ENCODE results near the gene DMKN. TPM values are rescaled to one million over a fixed set of nuclear protein-coding genes. Genes with fewer than 3 reads are reported as not detected.

Gene DMKN
- total and polyA plus RNA-seq, 4 donors: 1.4 to 9.4 (median 2.4) TPM

GRCh38 chr19:35516310-35516709 is 2.9 kb upstream of the DMKN start:
- 91% methylated on average over 3 of the region's 3 CpGs for WGBS
- no peak for DNase-seq (ENCODE audit: low spot score)
- Histone ChIP-seq H3K27me3 (ENCODE audit: control insufficient read depth in 4 of 4, insufficient read depth in 4 of 4, low read length in 3 of 4) (no peaks in the 10 kb centered on the region), H3K4me1 (ENCODE audit: control insufficient read depth in 4 of 4, insufficient read depth in 4 of 4, low read length in 3 of 4) (no peaks in the 10 kb centered on the region), H3K4me3 (ENCODE audit: low read depth in 1 of 3, low read length in 3 of 3) (no peak overlapping the region), H3K27ac (ENCODE audit: low read depth in 1 of 2, low read length in 2 of 2) (no peak overlapping the region), H3K9ac (ENCODE audit: low read depth in 1 of 2, low read length in 2 of 2) (no peak overlapping the region), H3K9me3 (ENCODE audit: control insufficient read depth in 4 of 4, low read length in 3 of 4) (no peaks in the 10 kb centered on the region), H3K36me3 (ENCODE audit: control insufficient read depth in 4 of 4, insufficient read depth in 3 of 4, low read depth in 1 of 4, low read length in 3 of 4) (no peaks in the 10 kb centered on the region)
- TF ChIP-seq EGR1 (IDR thresholded peaks at IDR 0.05; ENCODE audit: low read depth in 2 of 2) (no peak), NR2F2 (IDR thresholded peaks at IDR 0.05) (no peak), GABPA (IDR thresholded peaks at IDR 0.05 in 1 of 2, conservative IDR thresholded peaks at IDR 0.05 in 1 of 2) (no peak), ZBTB33 (IDR thresholded peaks at IDR 0.05) (no peak), HNF4G (IDR thresholded peaks at IDR 0.05) (no peak), RXRA (IDR thresholded peaks at IDR 0.05) (no peak), MAX (IDR thresholded peaks at IDR 0.05) (no peak), FOXA1 (IDR thresholded peaks at IDR 0.05) (no peak), CTCF (IDR thresholded peaks at IDR 0.05; ENCODE audit: low read depth, low read length, missing input control) (no peak), TAF1 (conservative IDR thresholded peaks at IDR 0.05) (no peak)

- peaks cover 0 to 14% (median 7%) of the 10 kb centered on the region in 4 donors for H3K4me1 ChIP-seq (ENCODE audit: control insufficient read depth in 4 of 4, insufficient read depth in 4 of 4, low read length in 3 of 4)
- TF ChIP-seq EGR1 (IDR thresholded peaks at IDR 0.05; ENCODE audit: low read depth in 2 of 2): no peak
- no peak for TF ChIP-seq RXRA (IDR thresholded peaks at IDR 0.05)
- H3K9ac ChIP-seq (ENCODE audit: low read depth in 1 of 2, low read length in 2 of 2): no peak overlapping the region
- 27% methylated on average over 20 of the region's 20 CpGs for WGBS
- H3K4me3 ChIP-seq (ENCODE audit: low read depth in 1 of 3, low read length in 3 of 3): no peak overlapping the region
- H3K36me3 ChIP-seq (ENCODE audit: control insufficient read depth in 4 of 4, insufficient read depth in 3 of 4, low read depth in 1 of 4, low read length in 3 of 4): peaks cover 0 to 1% (median 0%) of the 10 kb centered on the region in 4 donors
- no peaks in the 10 kb centered on the region for H3K27me3 ChIP-seq (ENCODE audit: control insufficient read depth in 4 of 4, insufficient read depth in 4 of 4, low read length in 3 of 4)
- no peak for DNase-seq (ENCODE audit: low spot score)
- no peaks in the 10 kb centered on the region for H3K9me3 ChIP-seq (ENCODE audit: control insufficient read depth in 4 of 4, low read length in 3 of 4)
- no peak overlapping the region for H3K27ac ChIP-seq (ENCODE audit: low read depth in 1 of 2, low read length in 2 of 2)
Observed at GRCh38 chr19:35514282-35514809, 897 bp upstream of the DMKN start.

GRCh38 chr19:35512831-35513627 is 420 bp downstream of the DMKN start:
- H3K4me1 ChIP-seq (ENCODE audit: control insufficient read depth in 4 of 4, insufficient read depth in 4 of 4, low read length in 3 of 4): peaks cover 0 to 16% (median 7%) of the 10 kb centered on the region in 4 donors
- no peaks in the 10 kb centered on the region for H3K9me3 ChIP-seq (ENCODE audit: control insufficient read depth in 4 of 4, low read length in 3 of 4)
- DNase-seq (ENCODE audit: low spot score): no peak
- H3K4me3 ChIP-seq (ENCODE audit: low read depth in 1 of 3, low read length in 3 of 3): no peak overlapping the region
- H3K36me3 ChIP-seq (ENCODE audit: control insufficient read depth in 4 of 4, insufficient read depth in 3 of 4, low read depth in 1 of 4, low read length in 3 of 4): peaks cover 0 to 1% (median 0%) of the 10 kb centered on the region in 4 donors
- WGBS: 89% methylated on average over 15 of the region's 15 CpGs
- H3K27me3 ChIP-seq (ENCODE audit: control insufficient read depth in 4 of 4, insufficient read depth in 4 of 4, low read length in 3 of 4): no peaks in the 10 kb centered on the region
- no peak overlapping the region for H3K27ac ChIP-seq (ENCODE audit: low read depth in 1 of 2, low read length in 2 of 2)
- no peak overlapping the region for H3K9ac ChIP-seq (ENCODE audit: low read depth in 1 of 2, low read length in 2 of 2)
- TF ChIP-seq GABPA (IDR thresholded peaks at IDR 0.05 in 1 of 2, conservative IDR thresholded peaks at IDR 0.05 in 1 of 2) (no peak), FOXA1 (IDR thresholded peaks at IDR 0.05) (no peak), CTCF (IDR thresholded peaks at IDR 0.05; ENCODE audit: low read depth, low read length, missing input control) (no peak), JUND (IDR thresholded peaks at IDR 0.05) (no peak), MAX (IDR thresholded peaks at IDR 0.05) (no peak), REST (IDR thresholded peaks at IDR 0.05) (no peak), SP1 (IDR thresholded peaks at IDR 0.05) (no peak), HNF4G (IDR thresholded peaks at IDR 0.05) (no peak), EGR1 (IDR thresholded peaks at IDR 0.05; ENCODE audit: low read depth in 2 of 2) (no peak), HNF4A (conservative IDR thresholded peaks at IDR 0.05) (no peak), RXRA (IDR thresholded peaks at IDR 0.05) (no peak)
